Heart right ventricle (tissue), 16 donors: ENCODE results near the gene GOLT1A. TPM values are rescaled to one million over a fixed set of nuclear protein-coding genes. Genes with fewer than 3 reads are reported as not detected.
A peak's percentile ranks its signal among the peaks of the same experiment; 100 is the strongest.

ENCODE experiments used
- ATAC-seq, 8 donors: fragments of 200-7000 bp; cut with Tn5 transposase; one replicate each; pipeline ENCODE4 v1.9.1; 2020; ENCODE audit warnings: mild to moderate bottlenecking in 8 of 8, moderate library complexity in 8 of 8, moderate number of reproducible peaks in 1 of 8
- DNase-seq, 2 donors: peaks; one replicate each; pipeline ENCODE4 v3.0.0-alpha.2; 2020
- H3K27ac ChIP-seq, 10 donors: fragments of 200-600 bp; sonication (generic) in 2 of 10; one replicate each; pipeline versions ENCODE4 v1.5.0 to v1.8.0; 2020 to 2022; ENCODE audit warnings: mild to moderate bottlenecking in 3 of 10
- H3K27me3 ChIP-seq, 7 donors: fragments of 200-600 bp; one replicate each; pipeline ENCODE4 v1.8.0; 2021 to 2022; ENCODE audit warnings: mild to moderate bottlenecking in 2 of 7
- H3K36me3 ChIP-seq, 9 donors: fragments of 200-600 bp; sonication (generic) in 1 of 9; one replicate each; pipeline versions ENCODE4 v1.5.0 to v1.8.0; 2020 to 2022; ENCODE audit warnings: mild to moderate bottlenecking in 2 of 9
- H3K4me1 ChIP-seq, 9 donors: fragments of 200-600 bp; sonication (generic) in 1 of 9; one replicate each; pipeline versions ENCODE4 v1.5.0 to v1.8.0; 2020 to 2022; ENCODE audit warnings: mild to moderate bottlenecking in 4 of 9
- H3K4me3 ChIP-seq, 10 donors: fragments of 200-600 bp; sonication (generic) in 2 of 10; one replicate each; pipeline versions ENCODE4 v1.5.0 to v1.8.0; 2020 to 2022; ENCODE audit warnings: mild to moderate bottlenecking in 7 of 10, moderate library complexity in 2 of 10
- H3K9me3 ChIP-seq, 11 donors: fragments of 200-600 bp in 10 of 11; sonication (generic) in 2 of 11; one replicate each; pipeline versions ENCODE4 v1.5.0 to v1.8.0; 2013 to 2022; ENCODE audit warnings: mild to moderate bottlenecking in 2 of 11, control low read depth in 1 of 11, moderate library complexity in 1 of 11
- CTCF ChIP-seq, 9 donors: fragments of 200-600 bp; sonication (generic) in 2 of 9; IDR thresholded peaks; one replicate each; pipeline versions ENCODE4 v1.5.0 to v1.8.0; 2021 to 2022; ENCODE audit warnings: antibody characterized with exemption in 9 of 9, mild to moderate bottlenecking in 5 of 9, moderate library complexity in 1 of 9
- WGBS, 2 donors: extraction: QIAGEN DNeasy Blood & Tissue Kit; methylation state at CpG; one replicate each; pipeline ENCODE4 v1.1.7; 2013; ENCODE audit warnings: inconsistent platforms in 1 of 2; 5-methylcytosine and 5-hydroxymethylcytosine counted together
- intact Hi-C, 10 donors: fragments of 100-400 bp; cut with DNase I; formaldehyde crosslinking; loops; one replicate each; pipeline versions ENCODE4 v1.11.1 to v1.14.2; 2022
- polyA plus RNA-seq, 2 donors: library from polyadenylated mRNA; stranded (reverse); fragments of 200-250 nt; gene quantifications; one replicate each; pipeline ENCODE4 v1.2.3, GENCODE V29; 2013
- total RNA-seq, 10 donors: library from RNA; stranded (reverse); fragmentation: NEBNext Ultra II Directional in 3 of 10; extraction: Animal tissue kit (Norgen Biotek cat#: 25700) in 3 of 10; gene quantifications; one replicate each; pipeline versions ENCODE4 v1.2.1 to v1.2.4, GENCODE V29; 2021 to 2023
- donor health status: Arrhythmogenic right ventricular cardiomyopathy.
- donor health status: ischemic (EF 13 %, LVEDD 7.1; RV severe dilation, severe dysfunction).
- donor health status: healthy with polysubstance abuse.
- donor health status: DM: no; HTN: yes; CAD: no.
- donor health status: DM: no; HTN: no; CAD: no.
- donor health status: ischemic (EF 25% LVEDD 6.9; RV normal size, moderate dysfunction).
- donor health status: ischemic (EF 25% LVEDD 5.7; RV mildly dilated, moderate dysfunction).
- donor health status: healthy.
- donor health status: DM: yes; HTN: yes; CAD: no.
- donor health status: Ischemic cardiomyopathy.
- donor health status: ischemic (EF 35%, LVEDD 5.7; RV mildly dilated, moderate dysfunction).
- donor health status: nonischemic (EF 11% LVEDD 7.7; RV severe dilation, severe dysfunction).
- donor health status: DM: yes; HTN: yes; CAD: no.
- donor health status: PGD.
- donor health status: ischemic (EF 29% LVEDD 5.4; RV normal size, mild dysfunction).
- donor health status: nonischemic (EF 23%, LVEDD 6.1; RV moderate dilation, normal function).

The GOLT1A gene
- total and polyA plus RNA-seq, 12 donors, result 0.43 TPM; not detected in 11

- 66 to 68% methylated on average over 5 of the region's 5 CpGs for WGBS, 2 donors
- ATAC-seq, result no peak
- H3K27ac ChIP-seq, result no peak overlapping the region
These were observed 42.2 kb upstream of the GOLT1A start for GRCh38 chr1:204255966-204256365.

GRCh38 chr1:204255225-204255624 is 41.4 kb upstream of the GOLT1A start:
- no peak for DNase-seq
- intact Hi-C loops, result loop anchor here in 5 of 10 donors (5.0 to 10.0 kb wide), 4 partner anchors 52 to 112 kb away; no protein-coding TSS in a partner anchor

More at GRCh38 chr1:204255966-204256365, 42.2 kb upstream of the GOLT1A start:
- peaks cover 0 to 25% (median 0%) of the 10 kb centered on the region in 9 donors for H3K4me1 ChIP-seq
- peaks cover 0 to 61% (median 0%) of the 10 kb centered on the region in 9 donors for H3K36me3 ChIP-seq
- intact Hi-C loops, result loop anchor here in 5 of 10 donors (5.0 to 10.0 kb wide), 4 partner anchors 51 to 111 kb away; no protein-coding TSS in a partner anchor
- no peak for DNase-seq
- H3K27me3 ChIP-seq, result no peaks in the 10 kb centered on the region
- H3K9me3 ChIP-seq, result no peaks in the 10 kb centered on the region
- no peak for TF ChIP-seq CTCF (IDR thresholded peaks at IDR 0.05)
- H3K4me3 ChIP-seq, result no peak overlapping the region

GRCh38 chr1:204254031-204254661 is 40.4 kb upstream of the GOLT1A start:
- intact Hi-C loops, result loop anchor here in 1 of 10 donors (10.0 kb wide), 1 partner anchor 111 kb away; no protein-coding TSS in a partner anchor
- Histone ChIP-seq H3K27me3 (no peaks in the 10 kb centered on the region), H3K27ac (no peak overlapping the region), H3K9me3 (no peaks in the 10 kb centered on the region), H3K4me3 (no peak overlapping the region), H3K4me1 (peaks cover 0 to 35% (median 3%) of the 10 kb centered on the region in 9 donors), H3K36me3 (peaks cover 0 to 45% (median 0%) of the 10 kb centered on the region in 9 donors)
- TF ChIP-seq CTCF (IDR thresholded peaks at IDR 0.05), result no peak
- peak in 1 of 2 donors; percentile 51 for DNase-seq
- ATAC-seq, result peak in 3 of 8 donors; percentile 18 to 69 (median 56)
- 70 to 74% methylated on average over 7 of the region's 7 CpGs for WGBS, 2 donors

More at GRCh38 chr1:204255225-204255624, 41.4 kb upstream of the GOLT1A start:
- peaks cover 0 to 32% (median 3%) of the 10 kb centered on the region in 9 donors for H3K4me1 ChIP-seq
- no peaks in the 10 kb centered on the region for H3K9me3 ChIP-seq
- WGBS, 2 donors, result 82 to 86% methylated on average over 5 of the region's 5 CpGs
- ATAC-seq, result no peak
- H3K27me3 ChIP-seq, result no peaks in the 10 kb centered on the region
- H3K27ac ChIP-seq, result no peak overlapping the region
- no peak for TF ChIP-seq CTCF (IDR thresholded peaks at IDR 0.05)
- no peak overlapping the region for H3K4me3 ChIP-seq
- H3K36me3 ChIP-seq, result peaks cover 0 to 53% (median 0%) of the 10 kb centered on the region in 9 donors

GRCh38 chr1:204251926-204252689 is 38.3 kb upstream of the GOLT1A start:
- WGBS, 2 donors, result 76 to 81% methylated on average over 6 of the region's 6 CpGs
- TF ChIP-seq CTCF (IDR thresholded peaks at IDR 0.05), result no peak
- Histone ChIP-seq H3K9me3 (no peaks in the 10 kb centered on the region), H3K4me3 (no peak overlapping the region), H3K4me1 (peaks cover 0 to 26% (median 0%) of the 10 kb centered on the region in 9 donors), H3K36me3 (peaks cover 0 to 44% (median 0%) of the 10 kb centered on the region in 9 donors), H3K27me3 (no peaks in the 10 kb centered on the region), H3K27ac (no peak overlapping the region)
- DNase-seq (no peak), ATAC-seq (no peak)
- intact Hi-C loops, result loop anchor here in 1 of 10 donors (10.0 kb wide), 1 partner anchor 113 kb away; no protein-coding TSS in a partner anchor
